ENCODE results near the gene MLC1.

Gene MLC1

DNA sequence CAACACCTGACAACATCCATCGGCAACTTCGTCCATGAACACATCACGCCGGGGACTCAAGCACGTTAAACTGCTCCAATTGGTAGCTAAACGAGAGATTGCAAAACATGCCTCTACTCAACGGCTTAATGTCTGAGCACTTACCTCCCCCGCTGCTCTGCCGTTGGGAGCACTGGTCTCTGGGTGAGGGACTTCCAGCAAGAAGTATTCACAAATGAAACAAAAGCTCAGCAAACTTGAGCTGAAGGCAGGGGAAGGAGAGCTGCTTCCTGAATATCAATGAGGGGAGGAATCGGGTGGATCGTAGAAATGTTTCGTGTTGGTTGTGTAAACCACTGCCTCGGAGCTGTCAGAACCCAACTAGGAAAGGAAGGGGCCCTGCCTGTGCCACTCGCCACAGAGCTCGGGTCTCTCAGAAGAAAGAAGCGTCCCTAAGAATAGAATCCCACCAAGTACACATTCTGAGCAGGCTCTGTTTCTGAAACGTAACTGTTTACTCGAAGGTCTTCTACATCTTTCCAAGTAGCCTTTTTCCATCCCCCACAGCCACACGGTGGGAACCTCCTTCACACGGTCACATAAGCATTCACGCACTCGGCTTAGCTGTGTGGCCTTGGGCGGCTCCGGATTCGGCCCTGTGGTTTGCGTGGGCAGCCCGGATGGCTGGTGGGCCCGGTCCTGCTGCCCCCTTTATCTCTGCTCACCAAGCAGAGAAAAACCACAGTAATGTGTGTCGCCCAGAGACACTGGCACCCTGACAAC, at the start of gene MLC1:
TSS of gene MLC1 (minus strand) at position 216 of the 762 bp plus-strand sequence. CDS start 524 bp downstream, outside the sequence.
- TF ChIP-seq, protein P1, sequence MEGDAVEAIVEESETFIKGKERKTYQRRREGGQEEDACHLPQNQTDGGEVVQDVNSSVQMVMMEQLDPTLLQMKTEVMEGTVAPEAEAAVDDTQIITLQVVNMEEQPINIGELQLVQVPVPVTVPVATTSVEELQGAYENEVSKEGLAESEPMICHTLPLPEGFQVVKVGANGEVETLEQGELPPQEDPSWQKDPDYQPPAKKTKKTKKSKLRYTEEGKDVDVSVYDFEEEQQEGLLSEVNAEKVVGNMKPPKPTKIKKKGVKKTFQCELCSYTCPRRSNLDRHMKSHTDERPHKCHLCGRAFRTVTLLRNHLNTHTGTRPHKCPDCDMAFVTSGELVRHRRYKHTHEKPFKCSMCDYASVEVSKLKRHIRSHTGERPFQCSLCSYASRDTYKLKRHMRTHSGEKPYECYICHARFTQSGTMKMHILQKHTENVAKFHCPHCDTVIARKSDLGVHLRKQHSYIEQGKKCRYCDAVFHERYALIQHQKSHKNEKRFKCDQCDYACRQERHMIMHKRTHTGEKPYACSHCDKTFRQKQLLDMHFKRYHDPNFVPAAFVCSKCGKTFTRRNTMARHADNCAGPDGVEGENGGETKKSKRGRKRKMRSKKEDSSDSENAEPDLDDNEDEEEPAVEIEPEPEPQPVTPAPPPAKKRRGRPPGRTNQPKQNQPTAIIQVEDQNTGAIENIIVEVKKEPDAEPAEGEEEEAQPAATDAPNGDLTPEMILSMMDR (IDR thresholded peaks at IDR 0.05; ENCODE audit: unreplicated experiment in 3 of 3): no peak
- Mint-ChIP-seq H3K9me3 (peaks cover 5% of the 10 kb centered on the region), H3K4me3 (peak within 1 kb of the TSS in 2 of 3 experiments; percentile 2), H3K27ac (peak within 1 kb of the TSS in 2 of 3 experiments; percentile 50 to 66), H3K4me1 (peaks cover 8% of the 10 kb centered on the region), H3K27me3 (ENCODE audit: low read depth) (peaks cover 7% of the 10 kb centered on the region), H3K36me3 (ENCODE audit: low read depth) (no peaks in the 10 kb centered on the region)

- no peak overlapping the region for H3K27ac Mint-ChIP-seq
Observed at GRCh38 chr22:50134481-50134880, 49.3 kb upstream of the MLC1 start.

GRCh38 chr22:50131894-50132293, 46.7 kb upstream of the MLC1 start:
- H3K4me3 Mint-ChIP-seq: no peak overlapping the region
- H3K36me3 Mint-ChIP-seq (ENCODE audit: low read depth): no peaks in the 10 kb centered on the region
- TF ChIP-seq, protein P1 (IDR thresholded peaks at IDR 0.05; ENCODE audit: unreplicated experiment in 3 of 3): no peak
- no peak overlapping the region for H3K27ac Mint-ChIP-seq
- H3K27me3 Mint-ChIP-seq (ENCODE audit: low read depth): peaks cover 1% of the 10 kb centered on the region
- peaks cover 10% of the 10 kb centered on the region for H3K4me1 Mint-ChIP-seq
- no peaks in the 10 kb centered on the region for H3K9me3 Mint-ChIP-seq

More at GRCh38 chr22:50134481-50134880, 49.3 kb upstream of the MLC1 start:
- peaks cover 10% of the 10 kb centered on the region for H3K4me1 Mint-ChIP-seq
- H3K9me3 Mint-ChIP-seq: peaks cover 3% of the 10 kb centered on the region
- no peaks in the 10 kb centered on the region for H3K36me3 Mint-ChIP-seq (ENCODE audit: low read depth)
- H3K27me3 Mint-ChIP-seq (ENCODE audit: low read depth): no peaks in the 10 kb centered on the region
- H3K4me3 Mint-ChIP-seq: no peak overlapping the region
- TF ChIP-seq, protein P1 (IDR thresholded peaks at IDR 0.05; ENCODE audit: unreplicated experiment in 3 of 3): no peak

- H3K4me3 Mint-ChIP-seq: no peak overlapping the region
- H3K27me3 Mint-ChIP-seq (ENCODE audit: low read depth): peaks cover 9% of the 10 kb centered on the region
- no peaks in the 10 kb centered on the region for H3K36me3 Mint-ChIP-seq (ENCODE audit: low read depth)
- no peaks in the 10 kb centered on the region for H3K4me1 Mint-ChIP-seq
- no peak overlapping the region for H3K27ac Mint-ChIP-seq
- peaks cover 9% of the 10 kb centered on the region for H3K9me3 Mint-ChIP-seq
- TF ChIP-seq, protein P1 (IDR thresholded peaks at IDR 0.05; ENCODE audit: unreplicated experiment in 3 of 3): no peak
Observed at GRCh38 chr22:50129121-50129736, 44.0 kb upstream of the MLC1 start.

DNA sequence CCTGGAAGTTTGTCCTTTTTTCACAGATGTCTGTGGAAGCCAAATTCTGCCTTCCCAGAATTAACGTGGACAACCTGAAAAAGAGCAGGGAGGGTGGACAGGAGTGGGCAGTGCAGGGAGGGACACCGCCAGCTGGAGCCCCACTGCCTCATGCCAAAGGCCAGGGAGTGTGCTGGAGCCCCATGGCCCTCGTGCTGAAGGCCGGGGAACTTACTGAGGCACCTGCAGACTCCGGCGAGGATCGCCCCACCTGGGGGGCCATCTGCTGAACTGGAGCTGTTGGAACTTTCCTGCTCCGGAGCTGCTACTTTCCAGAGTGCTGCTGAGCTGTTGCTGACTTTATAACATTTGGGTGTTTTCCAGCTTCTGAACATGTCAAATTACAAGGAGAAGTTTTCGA, 39.8 kb upstream of the MLC1 start:
- Mint-ChIP-seq H3K4me1 (no peaks in the 10 kb centered on the region), H3K27me3 (ENCODE audit: low read depth) (peaks cover 13% of the 10 kb centered on the region), H3K9me3 (peaks cover 21% of the 10 kb centered on the region), H3K36me3 (ENCODE audit: low read depth) (no peaks in the 10 kb centered on the region), H3K4me3 (no peak overlapping the region), H3K27ac (no peak overlapping the region)
- TF ChIP-seq, protein P1 (IDR thresholded peaks at IDR 0.05; ENCODE audit: unreplicated experiment in 3 of 3): no peak
